AG09309 (cell line): ENCODE results near the gene TOR4A.
A peak's percentile ranks its signal among the peaks of the same experiment; 100 is the strongest.

Experiments used
- DNase-seq: peaks from one replicate; pipeline ENCODE4 v3.0.0-alpha.2; 2010; ENCODE audit warnings: low read depth
- H3K4me3 ChIP-seq: 2 replicates; pipeline ENCODE4 v1.5.1; 2011; ENCODE audit warnings: mild to moderate bottlenecking, low read depth, low read length, moderate library complexity; ENCODE audit not compliant: control insufficient read depth
- TF ChIP-seq, protein P1 (sequence below): IDR thresholded peaks from 2 replicates; pipeline ENCODE4 v1.5.1; 2011; ENCODE audit warnings: mild to moderate bottlenecking, low read depth, low read length, inconsistent platforms; ENCODE audit not compliant: insufficient read depth, control insufficient read depth; ENCODE audit errors: missing control alignments

Gene TOR4A

DNA sequence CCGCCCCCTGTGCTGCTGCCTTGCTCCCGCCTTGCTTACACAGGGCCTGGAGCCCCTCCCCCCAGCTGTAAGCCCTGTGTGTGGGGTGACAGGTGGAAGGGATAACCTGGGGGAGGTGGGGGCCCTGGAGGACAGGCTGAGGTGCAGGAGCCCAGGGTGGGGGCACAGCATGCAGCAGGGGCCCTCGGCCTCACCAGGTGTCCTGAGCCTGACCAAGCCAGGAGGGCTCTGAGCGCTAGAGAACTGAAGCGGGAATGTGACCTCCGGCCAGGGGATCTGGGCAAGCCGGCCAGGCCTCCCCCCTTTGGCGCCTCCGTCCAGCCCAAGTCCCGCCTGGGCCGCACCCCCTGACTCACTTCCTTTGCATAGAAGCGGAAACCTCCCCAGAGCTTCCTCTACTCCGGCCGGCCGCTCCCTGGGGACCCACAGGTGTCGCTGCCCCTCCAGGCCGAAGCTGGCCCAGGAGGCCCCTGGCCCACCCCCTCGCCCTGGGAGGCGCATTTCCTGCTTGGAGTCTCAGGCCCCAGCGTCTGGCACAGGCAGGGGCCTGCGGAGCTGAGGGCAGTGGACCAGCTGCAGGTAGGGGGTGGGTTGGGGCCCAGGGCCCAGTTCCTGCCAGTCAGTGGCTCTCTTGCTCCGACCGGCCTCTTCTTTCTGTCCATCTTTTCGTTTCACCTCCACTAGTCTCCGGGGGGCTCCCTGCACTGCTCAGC is at the start of gene TOR4A:
Gene TOR4A, plus strand, starts transcription at position 398 of the 713 bp plus-strand sequence. CDS start 964 bp downstream, outside the sequence.
- H3K4me3 ChIP-seq, result peak within 1 kb of the TSS; percentile 87
- no peak for DNase-seq
- TF ChIP-seq, protein P1, sequence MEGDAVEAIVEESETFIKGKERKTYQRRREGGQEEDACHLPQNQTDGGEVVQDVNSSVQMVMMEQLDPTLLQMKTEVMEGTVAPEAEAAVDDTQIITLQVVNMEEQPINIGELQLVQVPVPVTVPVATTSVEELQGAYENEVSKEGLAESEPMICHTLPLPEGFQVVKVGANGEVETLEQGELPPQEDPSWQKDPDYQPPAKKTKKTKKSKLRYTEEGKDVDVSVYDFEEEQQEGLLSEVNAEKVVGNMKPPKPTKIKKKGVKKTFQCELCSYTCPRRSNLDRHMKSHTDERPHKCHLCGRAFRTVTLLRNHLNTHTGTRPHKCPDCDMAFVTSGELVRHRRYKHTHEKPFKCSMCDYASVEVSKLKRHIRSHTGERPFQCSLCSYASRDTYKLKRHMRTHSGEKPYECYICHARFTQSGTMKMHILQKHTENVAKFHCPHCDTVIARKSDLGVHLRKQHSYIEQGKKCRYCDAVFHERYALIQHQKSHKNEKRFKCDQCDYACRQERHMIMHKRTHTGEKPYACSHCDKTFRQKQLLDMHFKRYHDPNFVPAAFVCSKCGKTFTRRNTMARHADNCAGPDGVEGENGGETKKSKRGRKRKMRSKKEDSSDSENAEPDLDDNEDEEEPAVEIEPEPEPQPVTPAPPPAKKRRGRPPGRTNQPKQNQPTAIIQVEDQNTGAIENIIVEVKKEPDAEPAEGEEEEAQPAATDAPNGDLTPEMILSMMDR, result peak; percentile 39

- no peak overlapping the region for H3K4me3 ChIP-seq
- TF ChIP-seq, protein P1, result no peak
- no peak for DNase-seq
Measured at GRCh38 chr9:137227853-137228505, 49.5 kb upstream of the TOR4A start.

DNA sequence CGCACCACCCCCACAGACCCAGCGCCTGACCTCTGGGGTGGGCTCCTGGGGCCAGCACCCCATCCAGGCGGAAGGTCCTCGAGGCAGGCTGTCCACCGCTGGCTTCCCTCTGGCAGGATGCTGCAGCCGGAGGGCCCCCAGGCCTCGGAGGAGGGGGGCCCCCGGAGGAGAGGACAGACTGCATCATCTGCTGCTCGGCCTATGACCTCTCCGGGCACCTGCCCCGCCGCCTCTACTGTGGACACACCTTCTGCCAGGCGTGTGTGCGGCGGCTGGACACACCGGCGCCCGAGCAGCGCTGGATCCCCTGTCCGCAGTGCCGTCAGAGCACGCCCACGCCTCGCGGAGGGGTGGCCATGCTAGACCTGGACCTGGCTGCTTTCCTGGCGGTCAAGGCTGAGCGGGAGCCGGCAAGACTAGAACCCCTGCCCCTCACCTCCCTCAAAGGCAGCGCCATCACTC is 49.0 kb upstream of the TOR4A start:
- TF ChIP-seq, protein P1, result no peak
- H3K4me3 ChIP-seq, result no peak overlapping the region
- DNase-seq, result no peak

GRCh38 chr9:137228968-137229896 is 48.3 kb upstream of the TOR4A start:
- H3K4me3 ChIP-seq, result no peak overlapping the region
- no peak for DNase-seq
- TF ChIP-seq, protein P1, result no peak

DNA sequence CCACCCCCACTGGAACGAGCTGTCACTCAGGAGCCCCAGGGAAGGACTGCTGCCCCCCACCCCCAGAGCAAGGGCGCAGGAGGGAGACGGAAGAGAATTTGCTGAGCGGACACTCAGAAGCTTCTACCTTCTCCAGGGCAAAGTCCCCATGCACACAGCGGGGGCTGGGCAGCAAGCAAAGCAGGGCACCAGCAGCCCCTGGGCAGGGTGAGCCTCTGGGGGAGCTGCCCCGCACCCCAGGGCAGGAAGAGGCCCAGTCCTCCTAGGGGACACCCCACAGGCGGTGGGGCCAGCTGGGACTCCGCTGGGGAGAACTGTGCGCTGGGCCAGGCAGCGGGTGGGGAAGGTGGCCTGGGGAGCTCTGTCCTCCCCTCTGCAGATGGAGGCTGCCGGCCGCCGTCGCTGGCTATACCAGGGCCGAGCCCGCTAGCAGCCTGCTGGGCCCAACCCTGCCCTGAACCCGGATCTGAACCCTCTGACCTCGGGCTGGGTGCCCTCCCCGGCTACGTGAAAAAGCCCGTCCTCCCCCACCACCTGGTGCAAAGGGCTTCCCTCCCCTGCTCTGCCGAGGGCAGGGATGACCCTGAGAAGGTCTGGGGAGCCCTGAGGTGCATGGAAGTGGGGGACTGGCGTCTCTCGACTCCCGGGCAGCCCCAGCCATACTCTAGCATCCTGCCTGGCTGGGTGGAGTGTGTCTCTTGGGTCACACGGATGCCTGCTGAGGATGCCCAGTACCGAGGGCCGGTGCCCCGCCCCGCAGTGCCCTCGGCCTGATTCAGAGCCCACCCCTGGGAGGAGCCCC is 47.4 kb upstream of the TOR4A start:
- TF ChIP-seq, protein P1, result no peak
- H3K4me3 ChIP-seq, result no peak overlapping the region
- DNase-seq, result no peak
